Right atrium auricular region (tissue), 2 donors: Measurements from ENCODE around the gene KIF5C. TPM values are rescaled to one million over a fixed set of nuclear protein-coding genes. Genes with fewer than 3 reads are reported as not detected.
"Not testable (repeated sequence)": the region's sequence is repeated elsewhere in the genome, so short reads cannot be mapped to it uniquely, and the experiment has no call there.

ENCODE experiments used
- DNase-seq: peaks from one replicate; pipeline ENCODE4 v3.0.0-alpha.2; 2019; ENCODE audit warnings: low spot score
- H3K27ac ChIP-seq, 2 donors: fragments of 200-600 bp; sonication (generic); 1 replicate in 1 of 2; 2 replicates in 1 of 2; pipeline ENCODE4 v1.5.1; 2016 to 2019
- H3K27me3 ChIP-seq, 2 donors: fragments of 200-600 bp; sonication (generic); one replicate each; pipeline versions ENCODE4 v1.5.1 to v1.6.0; 2017 to 2019
- H3K36me3 ChIP-seq: fragments of 200-600 bp; sonication (generic); one replicate; pipeline ENCODE4 v1.5.1; 2016
- H3K4me1 ChIP-seq, 2 donors: fragments of 200-600 bp; sonication (generic); one replicate each; pipeline versions ENCODE4 v1.5.1 to v1.6.0; 2017 to 2019
- H3K4me3 ChIP-seq, 2 donors: fragments of 200-600 bp; sonication (generic); 1 replicate in 1 of 2; 2 replicates in 1 of 2; pipeline ENCODE4 v1.5.1; 2017 to 2019; ENCODE audit warnings: mild to moderate bottlenecking in 1 of 2, moderate library complexity in 1 of 2
- H3K9me3 ChIP-seq, 2 donors: fragments of 200-600 bp; sonication (generic); one replicate each; pipeline ENCODE4 v1.5.1; 2019
- CTCF ChIP-seq, 2 donors: fragments of 200-600 bp; sonication (generic); IDR thresholded peaks; one replicate each; pipeline ENCODE4 v1.5.1; 2019; ENCODE audit warnings: antibody characterized with exemption in 2 of 2
- total RNA-seq, 2 donors: library from RNA; depleted of rRNA; stranded (reverse); fragments of >200 nt; gene quantifications; one replicate each; pipeline ENCODE4 v1.1.0, GENCODE V29; 2016

KIF5C gene
- total RNA-seq, 2 donors from 2014 or later = 1.6 to 2.2 TPM

DNA sequence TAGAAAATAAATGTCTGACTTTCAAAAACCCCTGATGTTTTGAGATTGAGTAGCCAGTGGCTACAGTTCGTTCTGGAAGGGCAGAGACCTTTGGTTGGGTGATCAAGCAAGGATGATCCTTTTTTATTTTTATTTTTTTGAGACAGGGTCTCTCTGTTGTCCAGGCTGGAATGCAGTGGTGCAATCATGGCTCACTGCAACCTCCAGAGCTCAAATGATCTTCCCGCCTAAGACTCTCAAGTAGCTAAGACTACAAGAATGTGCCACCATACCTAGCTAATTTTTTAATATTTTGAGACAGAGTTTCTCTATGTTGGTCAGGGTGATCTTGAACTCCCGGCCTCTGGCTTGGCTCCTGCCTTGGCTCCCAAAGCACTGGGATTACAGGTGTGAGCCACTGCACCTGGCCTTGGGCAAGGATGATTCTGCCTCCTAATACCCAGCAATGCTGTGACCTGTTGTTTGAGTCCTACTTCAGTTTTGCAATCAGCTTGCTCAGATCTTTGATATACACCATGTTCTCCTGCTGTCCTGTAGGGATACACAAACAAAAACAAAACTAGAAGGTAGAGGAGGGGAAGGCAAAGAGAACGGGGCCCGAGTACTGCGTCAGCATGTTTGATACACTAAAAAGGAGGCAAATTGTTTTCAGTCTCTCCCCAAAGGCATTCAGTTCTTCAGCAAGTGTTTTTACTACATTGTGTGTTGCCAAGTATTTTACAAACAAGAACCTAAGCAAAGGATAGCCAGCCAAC is 104.3 kb downstream of the KIF5C start:
- DNase-seq = no peak
- TF ChIP-seq CTCF (IDR thresholded peaks at IDR 0.05) = no peak
- Histone ChIP-seq H3K27me3 (no peaks in the 10 kb centered on the region), H3K4me3 (no peak overlapping the region), H3K4me1 (no peaks in the 10 kb centered on the region), H3K27ac (peak overlapping the region in 1 of 2 donors; percentile 21), H3K36me3 (no peaks in the 10 kb centered on the region), H3K9me3 (no peaks in the 10 kb centered on the region)

DNA sequence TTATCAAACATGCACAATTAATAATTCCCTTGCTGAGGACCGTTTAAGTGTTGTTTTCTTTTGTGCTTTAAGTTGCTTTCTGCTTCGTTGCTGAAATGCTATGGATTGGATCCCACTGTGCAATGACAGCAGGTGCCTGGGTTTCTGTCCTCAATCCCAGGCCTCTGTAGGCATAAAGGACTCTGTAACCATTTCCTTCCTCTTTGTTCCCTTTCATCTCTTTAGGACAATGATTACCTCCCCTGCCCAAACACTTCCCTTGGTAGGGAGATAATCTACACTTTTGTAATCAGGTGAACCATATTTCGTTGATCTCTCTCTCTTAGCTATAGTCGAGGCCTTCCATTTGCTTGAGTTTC is 104.9 kb downstream of the KIF5C start:
- Histone ChIP-seq H3K9me3 (no peaks in the 10 kb centered on the region), H3K4me3 (no peak overlapping the region), H3K27ac (no peak overlapping the region), H3K27me3 (no peaks in the 10 kb centered on the region), H3K36me3 (no peaks in the 10 kb centered on the region), H3K4me1 (no peaks in the 10 kb centered on the region)
- no peak for DNase-seq
- no peak for TF ChIP-seq CTCF (IDR thresholded peaks at IDR 0.05)

DNA sequence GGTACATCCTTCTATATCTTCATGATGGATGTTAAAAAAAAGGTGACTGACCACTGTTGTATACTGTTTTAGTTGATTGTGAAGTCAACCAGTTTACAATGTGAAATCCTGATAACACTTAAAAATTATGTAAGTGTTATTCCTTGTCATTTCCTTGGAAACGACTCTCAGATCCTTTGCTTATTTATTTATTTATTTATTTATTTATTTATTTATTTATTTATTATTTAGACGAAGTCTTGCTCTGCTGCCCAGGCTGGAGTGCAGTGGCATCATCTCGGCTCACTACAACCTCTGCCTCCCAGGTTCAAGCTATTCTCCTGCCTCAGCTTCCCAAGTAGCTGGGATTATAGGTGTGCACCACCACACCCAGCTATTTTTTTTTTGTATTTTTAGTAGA is 105.5 kb downstream of the KIF5C start:
- not testable (repeated sequence) for DNase-seq, H3K27ac ChIP-seq

GRCh38 chr2:148981324-148981723 is 106.3 kb downstream of the KIF5C start:
- Histone ChIP-seq H3K4me3 (no peak overlapping the region), H3K36me3 (no peaks in the 10 kb centered on the region), H3K4me1 (no peaks in the 10 kb centered on the region), H3K27me3 (no peaks in the 10 kb centered on the region), H3K27ac (no peak overlapping the region), H3K9me3 (no peaks in the 10 kb centered on the region)
- DNase-seq = no peak
- no peak for TF ChIP-seq CTCF (IDR thresholded peaks at IDR 0.05)

More for the DNA sequence above, 105.5 kb downstream of the KIF5C start:
- H3K4me1 ChIP-seq, H3K27me3 ChIP-seq, H3K4me3 ChIP-seq, H3K36me3 ChIP-seq, H3K9me3 ChIP-seq: not testable (repeated sequence)

- Histone ChIP-seq H3K9me3 (no peaks in the 10 kb centered on the region), H3K4me3 (no peak overlapping the region), H3K27ac (no peak overlapping the region), H3K27me3 (no peaks in the 10 kb centered on the region), H3K4me1 (no peaks in the 10 kb centered on the region), H3K36me3 (no peaks in the 10 kb centered on the region)
- no peak for DNase-seq
- TF ChIP-seq CTCF (IDR thresholded peaks at IDR 0.05) = no peak
Measured at GRCh38 chr2:148981781-148982180, 106.8 kb downstream of the KIF5C start.

GRCh38 chr2:148982282-148982681 is 107.3 kb downstream of the KIF5C start:
- H3K4me1 ChIP-seq = no peaks in the 10 kb centered on the region
- no peak for DNase-seq
- TF ChIP-seq CTCF (IDR thresholded peaks at IDR 0.05) = no peak
- no peaks in the 10 kb centered on the region for H3K9me3 ChIP-seq
- no peak overlapping the region for H3K27ac ChIP-seq
- no peaks in the 10 kb centered on the region for H3K27me3 ChIP-seq
- H3K36me3 ChIP-seq = no peaks in the 10 kb centered on the region
- H3K4me3 ChIP-seq = no peak overlapping the region
